ENCODE measurements around the gene GPAT2.
A peak's percentile ranks its signal among the peaks of the same experiment; 100 is the strongest.
"Not testable (repeated sequence)": the region's sequence is repeated elsewhere in the genome, so short reads cannot be mapped to it uniquely, and the experiment has no call there.

GPAT2 gene

GRCh38 chr2:96022701-96023447 lies 11.8 kb downstream of the GPAT2 start:
- 96% methylated on average over 9 of the region's 19 CpGs for WGBS (ENCODE audit: insufficient coverage)
- H3K27ac ChIP-seq (ENCODE audit: insufficient read depth in 1 of 2, low read depth in 1 of 2, low read length in 2 of 2, poor library complexity in 1 of 2, severe bottlenecking in 2 of 2); H3K9me3 ChIP-seq (ENCODE audit: control extremely low read depth in 1 of 5, control insufficient read depth in 4 of 5, insufficient read depth in 2 of 5, low read depth in 1 of 5, low read length in 4 of 5); H3K4me1 ChIP-seq (ENCODE audit: control extremely low read depth in 1 of 4, control insufficient read depth in 4 of 4, insufficient read depth in 4 of 4, low read length in 3 of 4); POLR2A ChIA-PET; H3K4me3 ChIP-seq (ENCODE audit: control insufficient read depth in 1 of 7, extremely low read depth in 1 of 7, insufficient read depth in 4 of 7, low read depth in 2 of 7, low read length in 6 of 7); H3K36me3 ChIP-seq (ENCODE audit: control insufficient read depth in 4 of 4, insufficient read depth in 4 of 4, low read length in 3 of 4); H3K27me3 ChIP-seq (replicated peaks in 2 of 5; ENCODE audit: control insufficient read depth in 4 of 5, insufficient read depth in 5 of 5, low read length in 4 of 5): not testable (repeated sequence)
- DNase-seq: peak; percentile 49 to 78 (median 71)
- CTCF ChIA-PET: interaction anchor here (0.8 to 3.2 kb wide), 9 partner anchors 10 to 236 kb away, joined by 3 to 17 read pairs (median 7); partner anchors contain the start of genes ADRA2B and ASTL

GRCh38 chr2:96022126-96022525 lies 12.6 kb downstream of the GPAT2 start:
- H3K4me1 ChIP-seq (ENCODE audit: control extremely low read depth in 1 of 4, control insufficient read depth in 4 of 4, insufficient read depth in 4 of 4, low read length in 3 of 4); POLR2A ChIA-PET; DNase-seq; H3K4me3 ChIP-seq (ENCODE audit: control insufficient read depth in 1 of 7, extremely low read depth in 1 of 7, insufficient read depth in 4 of 7, low read depth in 2 of 7, low read length in 6 of 7); H3K27me3 ChIP-seq (replicated peaks in 2 of 5; ENCODE audit: control insufficient read depth in 4 of 5, insufficient read depth in 5 of 5, low read length in 4 of 5); H3K9me3 ChIP-seq (ENCODE audit: control extremely low read depth in 1 of 5, control insufficient read depth in 4 of 5, insufficient read depth in 2 of 5, low read depth in 1 of 5, low read length in 4 of 5); H3K36me3 ChIP-seq (ENCODE audit: control insufficient read depth in 4 of 4, insufficient read depth in 4 of 4, low read length in 3 of 4); H3K27ac ChIP-seq (ENCODE audit: insufficient read depth in 1 of 2, low read depth in 1 of 2, low read length in 2 of 2, poor library complexity in 1 of 2, severe bottlenecking in 2 of 2): not testable (repeated sequence)
- CTCF ChIA-PET: interaction anchor here (0.8 to 3.2 kb wide), 9 partner anchors 9 to 237 kb away, joined by 3 to 17 read pairs (median 7); partner anchors contain the start of genes ADRA2B and ASTL
- 100% methylated on average over 3 of the region's 7 CpGs for WGBS (ENCODE audit: insufficient coverage)

- DNase-seq; H3K36me3 ChIP-seq (ENCODE audit: control insufficient read depth in 4 of 4, insufficient read depth in 4 of 4, low read length in 3 of 4); H3K27ac ChIP-seq (ENCODE audit: insufficient read depth in 1 of 2, low read depth in 1 of 2, low read length in 2 of 2, poor library complexity in 1 of 2, severe bottlenecking in 2 of 2); H3K4me1 ChIP-seq (ENCODE audit: control extremely low read depth in 1 of 4, control insufficient read depth in 4 of 4, insufficient read depth in 4 of 4, low read length in 3 of 4); POLR2A ChIA-PET; H3K27me3 ChIP-seq (replicated peaks in 2 of 5; ENCODE audit: control insufficient read depth in 4 of 5, insufficient read depth in 5 of 5, low read length in 4 of 5); H3K9me3 ChIP-seq (ENCODE audit: control extremely low read depth in 1 of 5, control insufficient read depth in 4 of 5, insufficient read depth in 2 of 5, low read depth in 1 of 5, low read length in 4 of 5); H3K4me3 ChIP-seq (ENCODE audit: control insufficient read depth in 1 of 7, extremely low read depth in 1 of 7, insufficient read depth in 4 of 7, low read depth in 2 of 7, low read length in 6 of 7): not testable (repeated sequence)
- 95% methylated on average over 3 of the region's 4 CpGs for WGBS (ENCODE audit: insufficient coverage)
- CTCF ChIA-PET: interaction anchor here (0.8 to 2.0 kb wide), 2 partner anchors 8 to 20 kb away, joined by 3 to 9 read pairs; no protein-coding TSS in a partner anchor
Observed at GRCh38 chr2:96021142-96021541, 13.6 kb downstream of the GPAT2 start.

GRCh38 chr2:96019909-96020590 lies 14.7 kb downstream of the GPAT2 start:
- WGBS (ENCODE audit: insufficient coverage): no CpG with 5 or more reads among the region's 9 CpGs
- H3K9me3 ChIP-seq (ENCODE audit: control extremely low read depth in 1 of 5, control insufficient read depth in 4 of 5, insufficient read depth in 2 of 5, low read depth in 1 of 5, low read length in 4 of 5); H3K4me3 ChIP-seq (ENCODE audit: control insufficient read depth in 1 of 7, extremely low read depth in 1 of 7, insufficient read depth in 4 of 7, low read depth in 2 of 7, low read length in 6 of 7); H3K27me3 ChIP-seq (replicated peaks in 2 of 5; ENCODE audit: control insufficient read depth in 4 of 5, insufficient read depth in 5 of 5, low read length in 4 of 5); DNase-seq; H3K36me3 ChIP-seq (ENCODE audit: control insufficient read depth in 4 of 4, insufficient read depth in 4 of 4, low read length in 3 of 4); H3K27ac ChIP-seq (ENCODE audit: insufficient read depth in 1 of 2, low read depth in 1 of 2, low read length in 2 of 2, poor library complexity in 1 of 2, severe bottlenecking in 2 of 2); H3K4me1 ChIP-seq (ENCODE audit: control extremely low read depth in 1 of 4, control insufficient read depth in 4 of 4, insufficient read depth in 4 of 4, low read length in 3 of 4); POLR2A ChIA-PET: not testable (repeated sequence)
- CTCF ChIA-PET: interaction anchor here (0.8 to 1.6 kb wide), 2 partner anchors 19 to 154 kb away, joined by 3 read pairs; no protein-coding TSS in a partner anchor

DNA sequence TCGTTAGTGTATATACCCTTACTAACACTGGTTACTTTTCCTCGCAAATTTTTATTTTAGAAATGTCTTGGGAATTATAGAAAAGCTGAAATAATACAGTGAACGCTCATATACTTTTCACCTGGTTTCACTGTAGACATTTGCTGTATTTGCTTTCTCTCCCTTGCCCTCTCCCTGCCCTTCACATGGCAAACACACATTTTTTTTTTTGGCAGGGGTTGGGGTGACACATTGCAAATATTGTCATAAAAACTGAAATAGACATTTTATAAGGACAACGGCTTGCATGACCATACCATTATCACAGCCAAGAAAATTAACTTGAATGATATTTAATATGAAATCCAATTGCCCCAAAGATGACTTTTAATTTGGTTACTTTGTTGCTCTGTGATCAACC lies 18.4 kb downstream of the GPAT2 start:
- no CpG with 5 or more reads among the region's 4 CpGs for WGBS (ENCODE audit: insufficient coverage)
- H3K4me1 ChIP-seq (ENCODE audit: control extremely low read depth in 1 of 4, control insufficient read depth in 4 of 4, insufficient read depth in 4 of 4, low read length in 3 of 4); H3K4me3 ChIP-seq (ENCODE audit: control insufficient read depth in 1 of 7, extremely low read depth in 1 of 7, insufficient read depth in 4 of 7, low read depth in 2 of 7, low read length in 6 of 7); POLR2A ChIA-PET; H3K27ac ChIP-seq (ENCODE audit: insufficient read depth in 1 of 2, low read depth in 1 of 2, low read length in 2 of 2, poor library complexity in 1 of 2, severe bottlenecking in 2 of 2); H3K27me3 ChIP-seq (replicated peaks in 2 of 5; ENCODE audit: control insufficient read depth in 4 of 5, insufficient read depth in 5 of 5, low read length in 4 of 5); DNase-seq; H3K9me3 ChIP-seq (ENCODE audit: control extremely low read depth in 1 of 5, control insufficient read depth in 4 of 5, insufficient read depth in 2 of 5, low read depth in 1 of 5, low read length in 4 of 5); CTCF ChIA-PET; H3K36me3 ChIP-seq (ENCODE audit: control insufficient read depth in 4 of 4, insufficient read depth in 4 of 4, low read length in 3 of 4): not testable (repeated sequence)

DNA sequence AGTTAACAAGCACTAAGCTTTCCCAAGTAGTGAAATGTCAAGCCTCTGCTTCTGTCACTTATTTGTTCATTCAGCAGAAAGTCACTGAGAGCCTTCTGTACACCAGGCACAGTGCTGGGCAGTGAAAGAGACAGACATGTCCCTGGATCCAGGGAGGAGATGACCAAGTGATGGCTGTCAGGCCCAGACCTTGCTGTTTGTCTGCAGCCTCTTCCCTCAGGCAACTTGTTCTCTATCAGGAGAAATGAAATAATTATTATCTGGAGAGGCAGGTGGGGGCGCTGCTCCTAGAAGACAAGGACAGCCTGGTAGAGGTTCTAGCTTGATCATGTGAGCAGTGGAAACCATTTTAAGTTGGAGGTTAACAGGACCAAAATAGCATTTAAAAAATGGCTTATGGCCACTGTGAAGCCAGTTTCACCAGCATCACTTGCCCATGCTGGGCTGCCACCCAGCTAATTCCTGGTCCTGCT lies 21.9 kb downstream of the GPAT2 start:
- H3K4me1 ChIP-seq (ENCODE audit: control extremely low read depth in 1 of 4, control insufficient read depth in 4 of 4, insufficient read depth in 4 of 4, low read length in 3 of 4): peaks cover 0 to 12% (median 7%) of the 10 kb centered on the region in 4 experiments
- POLR2A ChIA-PET; H3K4me3 ChIP-seq (ENCODE audit: control insufficient read depth in 1 of 7, extremely low read depth in 1 of 7, insufficient read depth in 4 of 7, low read depth in 2 of 7, low read length in 6 of 7); H3K27me3 ChIP-seq (replicated peaks in 2 of 5; ENCODE audit: control insufficient read depth in 4 of 5, insufficient read depth in 5 of 5, low read length in 4 of 5); H3K9me3 ChIP-seq (ENCODE audit: control extremely low read depth in 1 of 5, control insufficient read depth in 4 of 5, insufficient read depth in 2 of 5, low read depth in 1 of 5, low read length in 4 of 5); H3K36me3 ChIP-seq (ENCODE audit: control insufficient read depth in 4 of 4, insufficient read depth in 4 of 4, low read length in 3 of 4); H3K27ac ChIP-seq (ENCODE audit: insufficient read depth in 1 of 2, low read depth in 1 of 2, low read length in 2 of 2, poor library complexity in 1 of 2, severe bottlenecking in 2 of 2): not testable (repeated sequence)
- 100% methylated on average over 1 of the region's 1 CpG for WGBS (ENCODE audit: insufficient coverage)
- CTCF ChIA-PET: interaction anchor here (1.6 to 2.9 kb wide), 4 partner anchors 9 to 125 kb away, joined by 3 to 9 read pairs (median 4); no protein-coding TSS in a partner anchor
- peak in 2 of 3 donors; percentile 5 to 12 for DNase-seq

Data from common myeloid progenitor, CD34-positive (primary cell).